PFSK-1 (cell line): Measurements from ENCODE around the gene NEUROG1.

ENCODE experiments used
- POLR2AphosphoS5 ChIP-seq: IDR thresholded peaks from 2 replicates; pipeline ENCODE4 v1.6.1; 2012; ENCODE audit warnings: low read depth, mild to moderate bottlenecking, control low read depth, low read length, moderate library complexity
- TAF1 ChIP-seq: IDR thresholded peaks from 2 replicates; pipeline ENCODE4 v1.6.1; 2012; ENCODE audit warnings: low read length, control low read depth, borderline replicate concordance; ENCODE audit not compliant: insufficient read depth

- TF ChIP-seq POLR2AphosphoS5 = no peak
- TF ChIP-seq TAF1 = no peak
Observed at GRCh38 chr5:135509995-135510394, 25.8 kb downstream of the NEUROG1 start.
